ENCODE results near the gene FXYD2.

FXYD2 gene

DNA sequence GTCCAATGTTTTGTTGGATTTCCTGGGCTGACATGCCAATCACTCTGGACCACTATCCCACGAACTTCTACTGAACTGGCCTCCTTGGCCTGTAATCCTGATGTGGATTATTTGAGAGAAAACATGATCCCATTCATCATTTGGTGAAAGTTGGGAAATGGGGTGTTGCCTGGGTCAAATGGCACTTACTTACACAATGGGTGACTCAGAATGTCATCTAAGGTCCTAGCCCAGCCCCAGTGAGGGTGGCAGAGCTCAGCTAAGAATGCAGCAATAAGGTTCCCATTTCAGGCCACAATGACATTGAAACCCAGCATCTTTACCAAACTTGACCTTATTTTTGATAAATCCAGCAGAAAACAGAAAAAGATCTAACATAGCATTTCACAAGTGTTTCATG, 19.5 kb downstream of the FXYD2 start:
- FAIRE-seq (no peak), DNase-seq (ENCODE audit: insufficient read length, low spot score) (no peak)

DNA sequence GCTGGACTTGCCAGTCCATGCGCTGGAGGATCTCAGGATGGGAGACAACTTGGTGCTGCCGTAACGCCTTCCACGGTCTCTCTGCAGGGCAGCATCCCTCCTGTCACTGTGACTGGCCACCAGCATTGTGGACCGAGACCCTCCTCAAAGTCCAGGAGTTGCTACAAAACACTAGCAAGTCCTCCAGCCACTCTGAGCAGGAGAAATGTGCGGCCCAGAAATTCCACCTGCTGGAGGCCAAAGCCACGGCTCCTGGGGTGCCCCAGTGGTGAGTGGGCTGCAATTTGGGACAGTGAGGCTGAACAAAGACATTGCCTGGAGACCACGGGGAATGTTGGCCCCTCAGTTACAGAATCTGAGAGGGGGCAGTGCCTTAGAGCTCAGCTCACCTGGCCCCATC, 20.6 kb downstream of the FXYD2 start:
- FAIRE-seq (no peak), DNase-seq (ENCODE audit: insufficient read length, low spot score) (no peak)

DNA sequence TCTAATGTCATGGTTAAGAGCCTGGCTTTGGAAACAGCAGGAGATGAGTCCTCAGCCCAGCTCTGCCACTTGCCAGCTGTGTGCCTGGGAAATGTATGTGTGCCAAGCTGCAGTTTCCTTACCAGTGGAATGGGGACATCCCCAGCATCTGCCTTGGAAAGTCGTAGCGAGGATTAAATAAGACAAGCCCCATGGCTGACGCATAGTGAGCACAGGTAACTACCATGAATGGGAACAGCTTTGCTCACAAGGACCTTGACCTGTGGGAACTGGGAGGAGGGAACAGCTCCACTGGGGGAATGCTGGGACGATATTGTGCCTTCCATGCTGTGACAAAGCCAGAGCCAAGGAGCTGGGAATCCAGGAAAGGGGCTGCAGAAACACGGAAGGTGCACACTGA, 24.9 kb downstream of the FXYD2 start:
- FAIRE-seq (no peak), DNase-seq (ENCODE audit: insufficient read length, low spot score) (no peak)

DNA sequence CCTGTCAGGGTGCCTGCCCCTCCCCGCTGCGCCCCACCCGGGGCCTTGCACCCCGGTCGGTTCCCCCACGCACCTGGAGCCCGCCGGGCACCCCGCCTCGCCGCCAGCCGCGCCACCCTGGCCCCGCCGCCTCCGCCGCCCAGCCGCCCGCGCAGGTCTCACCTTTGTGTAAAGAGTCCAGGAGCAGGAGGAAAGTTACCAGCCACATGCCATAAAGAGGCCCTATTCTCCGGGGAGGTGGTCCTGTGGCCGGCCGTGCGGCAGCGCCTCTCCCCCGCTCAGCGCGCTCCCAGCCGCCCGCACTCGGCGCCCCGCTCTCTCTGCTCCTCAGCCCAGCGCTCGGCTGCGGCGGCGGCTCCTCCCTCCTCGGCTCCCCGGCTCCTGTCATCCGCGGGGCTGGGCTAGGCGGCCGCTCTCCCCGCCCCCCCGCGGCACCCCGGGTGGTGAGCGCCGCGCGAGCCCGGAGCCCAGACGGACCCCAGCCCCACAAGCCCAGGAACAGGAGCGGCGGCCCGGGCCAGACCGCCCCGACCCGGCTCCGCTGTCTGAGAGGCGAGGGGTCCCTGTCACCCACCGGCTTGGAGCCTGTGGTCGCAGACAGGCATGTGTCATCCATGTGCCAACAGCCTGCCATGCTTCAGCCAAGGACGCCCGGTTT, 27.5 kb downstream of the FXYD2 start, which contains the start of gene DSCAML1:
TSS of gene DSCAML1 (minus strand) at position 345 of the 658 bp plus-strand sequence. CDS start at position 208, 137 bp downstream.
- FAIRE-seq: no peak
- no peak for DNase-seq (ENCODE audit: insufficient read length, low spot score)

DNA sequence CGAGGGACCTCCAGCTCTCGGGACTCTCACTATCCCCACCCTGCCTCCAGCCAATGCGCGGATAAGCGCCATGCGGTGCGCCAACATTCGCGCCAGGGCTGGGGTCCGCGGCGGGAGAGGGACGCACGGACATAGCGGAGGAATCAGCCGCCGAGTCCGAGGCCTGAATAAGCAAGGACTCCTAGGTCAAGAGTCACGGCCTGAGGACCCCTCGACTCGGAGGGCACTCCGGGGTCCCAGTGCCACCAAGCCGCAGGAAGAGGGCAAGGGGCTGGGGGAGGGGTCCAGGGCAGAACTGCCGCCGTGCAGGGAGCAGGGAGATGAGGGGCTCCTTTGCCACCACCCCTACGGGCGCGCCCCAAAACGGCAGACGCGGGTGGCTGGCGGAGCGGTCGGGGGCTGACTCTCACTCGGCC, 28.1 kb downstream of the FXYD2 start:
- no peak for DNase-seq (ENCODE audit: insufficient read length, low spot score)
- FAIRE-seq: no peak

DNA sequence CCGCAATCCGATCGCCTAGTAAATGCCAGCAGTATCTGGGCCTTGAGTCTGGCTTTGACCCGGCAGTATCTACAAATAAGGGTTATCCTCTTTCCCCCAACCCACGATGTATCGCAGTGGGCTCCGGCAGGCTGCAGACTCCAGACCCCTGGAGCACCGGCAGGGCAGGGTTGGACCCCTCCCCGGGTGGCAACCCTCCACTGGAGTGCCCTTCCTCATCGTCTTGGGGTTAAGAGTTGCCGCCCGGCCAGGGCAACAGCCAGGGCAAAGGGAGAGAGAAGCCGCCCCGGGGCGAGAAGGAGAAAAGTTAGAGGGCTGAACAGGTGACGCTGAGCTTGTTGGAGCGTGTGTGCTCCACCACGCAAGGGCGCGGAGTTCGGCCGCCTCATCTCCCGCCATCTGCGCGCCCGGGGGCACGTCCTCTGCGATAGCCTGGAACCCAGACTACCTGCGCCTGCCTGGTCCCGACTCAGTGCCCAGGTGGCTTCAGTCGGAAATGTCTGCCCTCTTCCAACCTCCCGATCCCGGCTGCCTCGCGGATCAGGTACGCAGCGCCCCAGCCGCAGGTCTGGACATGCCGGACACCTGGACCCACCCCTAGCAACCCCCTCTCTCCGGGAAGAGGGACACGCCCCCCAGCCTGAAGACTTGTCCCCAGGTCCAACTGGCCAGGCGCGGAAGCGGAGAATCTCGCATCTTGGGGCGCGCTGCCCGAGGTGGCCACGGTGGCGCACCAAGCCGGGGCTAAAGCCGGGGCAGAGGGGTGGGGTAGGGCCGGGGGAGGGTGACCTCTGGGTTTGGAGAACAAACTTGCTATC, 28.7 kb downstream of the FXYD2 start:
- FAIRE-seq (no peak), DNase-seq (ENCODE audit: insufficient read length, low spot score) (no peak)

DNA sequence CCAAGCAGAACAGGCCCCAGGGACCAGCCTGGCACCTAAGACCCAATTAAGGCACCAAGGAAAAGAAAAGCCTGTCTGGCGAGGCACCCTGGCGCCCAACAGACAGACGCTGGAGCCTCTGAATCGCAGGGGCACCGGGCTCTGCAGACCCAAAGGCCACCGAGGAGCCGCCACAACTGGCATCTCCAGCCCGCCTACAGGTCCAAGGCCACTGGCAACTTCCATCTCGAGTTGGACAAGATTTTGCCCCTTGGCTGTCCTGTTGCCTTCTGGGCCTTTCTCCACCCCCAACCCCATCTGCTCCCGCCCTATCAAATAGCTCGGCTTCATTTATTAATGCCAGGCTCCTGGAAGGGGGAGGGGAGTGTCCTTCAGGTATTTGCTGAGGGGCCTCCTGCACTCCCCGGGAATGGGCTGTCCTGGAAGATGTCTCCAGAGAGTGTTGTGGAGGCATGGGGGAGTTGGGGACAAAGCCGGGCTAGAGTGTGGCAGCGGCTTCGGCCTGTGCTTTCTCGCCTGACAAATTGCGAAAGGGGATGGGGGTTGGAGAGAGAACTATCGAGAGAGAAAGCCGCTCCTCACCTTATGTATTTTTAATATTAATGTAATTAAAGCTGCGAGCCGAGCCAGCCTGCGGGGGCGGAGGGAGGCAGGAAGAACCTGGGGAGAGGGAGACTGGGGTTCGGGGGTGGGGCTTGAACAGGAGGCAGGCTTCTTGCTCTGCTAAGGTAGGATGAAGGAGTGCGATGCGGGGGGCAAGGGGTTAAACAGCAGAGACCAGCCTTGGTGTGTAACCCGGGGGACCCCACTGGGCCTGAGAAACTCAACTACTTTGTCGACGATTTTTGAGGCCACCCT, 29.5 kb downstream of the FXYD2 start:
- FAIRE-seq (no peak), DNase-seq (ENCODE audit: insufficient read length, low spot score) (no peak)

DNA sequence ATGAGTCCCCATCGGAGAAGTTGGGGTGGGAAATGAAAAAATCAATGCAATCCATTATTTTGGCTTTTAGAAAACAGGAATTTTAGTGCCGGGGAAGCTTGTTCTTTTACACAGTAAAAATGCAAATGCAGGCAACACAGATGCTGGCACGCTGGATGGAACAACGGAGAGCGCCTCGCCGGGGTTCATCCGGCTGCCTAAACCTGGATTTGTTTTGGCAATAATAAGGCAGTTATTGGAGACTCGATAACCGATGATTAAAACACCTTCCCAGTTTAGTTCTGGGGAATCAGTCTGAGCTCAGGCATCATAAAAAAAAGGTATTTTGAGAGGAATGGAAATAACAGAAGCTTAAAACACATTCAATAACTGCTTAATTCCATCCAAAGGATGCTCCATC, 30.4 kb downstream of the FXYD2 start:
- FAIRE-seq (no peak), DNase-seq (ENCODE audit: insufficient read length, low spot score) (no peak)

DNA sequence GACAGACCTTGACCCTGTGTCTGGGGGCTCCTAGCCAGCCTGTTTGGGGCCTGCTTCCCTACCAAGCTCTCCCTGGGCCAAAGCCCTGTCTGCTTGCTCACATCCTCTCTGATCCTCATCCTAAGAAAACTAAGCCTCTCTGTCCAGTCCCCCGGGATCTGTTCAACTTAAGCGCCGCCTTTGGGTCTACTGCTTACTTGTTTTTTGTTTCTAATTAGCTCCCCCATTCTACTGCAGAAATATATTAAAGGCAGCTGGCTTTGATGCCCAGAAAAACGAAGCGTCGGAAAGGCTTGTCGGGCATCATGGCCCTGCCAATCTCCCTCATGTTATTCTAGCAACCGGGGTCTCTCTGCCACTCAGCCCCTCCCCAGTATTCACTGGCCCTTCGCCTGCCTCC, 31.0 kb downstream of the FXYD2 start:
- DNase-seq (ENCODE audit: insufficient read length, low spot score) (no peak), FAIRE-seq (no peak)

DNA sequence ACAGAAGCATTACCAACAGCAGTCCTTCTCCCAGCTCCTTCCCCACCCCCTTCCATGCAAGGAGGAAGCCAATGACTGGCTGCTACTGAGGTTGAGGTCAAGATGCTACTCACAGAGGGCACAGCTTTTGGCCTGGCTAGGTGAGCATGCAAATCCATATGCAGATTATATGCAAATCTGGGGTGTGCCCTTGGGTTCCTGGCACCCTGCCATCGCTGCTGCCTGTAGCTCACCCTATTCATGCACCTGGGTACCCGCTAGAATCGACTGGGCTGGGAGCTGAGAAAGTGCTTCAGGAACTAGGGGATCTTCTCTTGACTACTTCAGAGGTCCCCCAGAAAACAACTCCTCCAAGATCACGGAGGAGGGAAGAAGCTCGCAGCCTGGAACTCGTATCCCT, 31.6 kb downstream of the FXYD2 start:
- FAIRE-seq: no peak
- no peak for DNase-seq (ENCODE audit: insufficient read length, low spot score)

DNA sequence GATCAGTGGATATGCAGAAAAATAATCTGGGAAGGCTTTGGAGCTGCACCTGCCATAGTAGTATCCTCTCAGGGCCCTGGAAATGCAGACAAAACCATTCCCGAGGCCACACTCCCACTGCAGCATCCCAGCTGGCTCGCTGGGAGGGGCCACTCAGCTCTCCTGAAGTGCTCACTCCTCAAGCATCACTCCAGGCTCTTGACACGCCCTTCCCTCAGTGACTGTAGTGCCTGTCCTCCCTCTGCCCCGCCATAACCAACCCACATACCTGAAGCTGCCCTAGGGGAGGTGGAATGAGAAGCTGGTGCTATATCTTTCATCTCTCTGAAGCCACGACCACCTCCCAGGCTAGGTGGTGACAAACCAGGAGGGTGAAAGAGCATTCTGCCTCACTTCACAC, 32.3 kb downstream of the FXYD2 start:
- no peak for FAIRE-seq
- DNase-seq (ENCODE audit: insufficient read length, low spot score): no peak

DNA sequence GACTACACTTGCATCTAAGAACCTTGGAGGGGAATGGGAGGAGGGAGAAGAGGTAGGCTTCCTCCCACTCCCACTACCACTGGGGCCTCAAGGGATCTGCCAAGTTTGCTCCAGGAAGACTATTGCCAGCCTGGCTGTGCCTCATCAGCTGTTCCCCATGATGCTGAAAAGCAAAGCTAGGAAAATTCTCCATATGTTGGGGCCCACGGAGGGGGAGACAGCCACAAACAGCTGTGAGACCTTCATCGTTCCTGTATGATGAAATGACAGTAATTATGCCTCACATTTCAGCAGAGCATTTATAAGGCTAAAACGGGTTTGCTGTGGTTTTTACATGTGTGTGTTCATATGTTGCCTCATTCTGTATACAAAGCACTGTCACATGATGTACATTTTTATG, 34.3 kb downstream of the FXYD2 start:
- DNase-seq (ENCODE audit: insufficient read length, low spot score) (no peak), FAIRE-seq (no peak)

DNA sequence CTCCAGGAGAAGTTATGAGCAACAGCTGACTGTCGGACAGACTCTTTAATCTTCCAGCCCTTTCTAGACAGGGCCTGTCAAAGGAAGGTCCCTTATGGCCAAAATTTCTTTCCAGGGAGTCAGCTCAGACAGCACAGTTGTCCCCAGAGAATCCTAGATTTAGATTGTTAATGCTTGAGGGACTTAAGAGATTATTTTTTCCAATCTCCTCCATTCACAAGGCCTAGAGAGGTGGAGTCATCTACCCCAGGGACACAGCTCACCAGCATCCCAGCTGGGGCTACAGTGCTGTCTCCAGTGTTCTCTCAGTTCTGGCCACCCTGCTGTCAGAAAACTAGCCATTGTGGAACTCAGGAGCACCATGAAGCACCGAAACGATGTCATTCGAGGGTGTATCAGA, 35.3 kb downstream of the FXYD2 start:
- DNase-seq (ENCODE audit: insufficient read length, low spot score) (no peak), FAIRE-seq (no peak)

DNA sequence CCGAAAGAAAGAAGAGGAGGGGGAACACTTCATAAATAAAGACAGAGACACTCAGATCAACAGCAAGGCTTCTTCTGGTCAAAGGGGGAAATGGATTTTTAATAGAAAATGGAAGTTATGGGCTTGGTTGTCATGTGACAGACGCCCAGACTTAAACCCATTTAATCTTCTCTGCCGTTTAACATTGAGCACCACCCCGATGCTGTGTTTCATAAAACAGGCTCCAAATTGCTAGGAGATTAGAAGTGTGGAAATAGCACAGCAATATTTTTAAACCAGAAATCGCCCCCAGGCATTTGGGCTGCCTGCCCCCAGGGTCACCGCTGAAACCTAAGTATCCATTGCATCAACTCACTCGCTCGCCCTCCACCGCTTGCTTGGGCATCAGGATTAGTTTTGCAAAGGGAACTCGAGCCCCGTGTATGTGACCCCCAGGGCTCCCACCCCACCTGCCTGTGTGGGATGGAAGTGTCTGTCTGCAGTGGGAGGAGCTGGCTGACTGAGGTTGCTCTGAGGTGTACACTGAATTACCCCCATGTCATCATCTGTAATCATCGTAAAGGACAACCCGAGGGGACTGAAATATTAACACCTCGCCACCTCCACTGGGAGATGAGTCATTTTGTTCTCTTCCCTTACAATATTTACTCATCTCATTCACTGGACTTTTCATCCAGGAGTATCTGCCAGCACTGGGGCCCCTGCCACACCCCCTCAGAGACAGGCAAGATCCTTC, 38.2 kb downstream of the FXYD2 start:
- no peak for FAIRE-seq
- no peak for DNase-seq (ENCODE audit: insufficient read length, low spot score)

DNA sequence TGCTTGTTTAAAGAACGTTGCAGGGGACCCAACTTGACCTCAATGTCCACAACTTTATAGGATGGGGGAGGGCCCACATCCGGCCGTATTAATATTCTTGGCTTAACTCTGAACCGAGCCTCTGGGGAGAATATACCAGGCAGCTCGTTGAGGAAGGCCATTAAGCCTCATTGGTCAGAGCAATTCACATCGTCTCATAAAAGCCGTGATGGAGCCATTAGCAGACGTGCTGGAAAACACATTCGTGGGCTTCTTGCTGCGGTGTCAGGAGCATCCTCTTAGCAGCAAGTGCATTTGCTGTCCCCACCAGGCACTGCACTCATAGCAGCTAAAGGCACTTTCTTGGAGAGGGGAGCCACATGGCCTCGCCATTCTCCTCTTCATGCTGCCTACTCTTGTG, 42.4 kb downstream of the FXYD2 start:
- DNase-seq (ENCODE audit: insufficient read length, low spot score) (no peak), FAIRE-seq (no peak)

DNA sequence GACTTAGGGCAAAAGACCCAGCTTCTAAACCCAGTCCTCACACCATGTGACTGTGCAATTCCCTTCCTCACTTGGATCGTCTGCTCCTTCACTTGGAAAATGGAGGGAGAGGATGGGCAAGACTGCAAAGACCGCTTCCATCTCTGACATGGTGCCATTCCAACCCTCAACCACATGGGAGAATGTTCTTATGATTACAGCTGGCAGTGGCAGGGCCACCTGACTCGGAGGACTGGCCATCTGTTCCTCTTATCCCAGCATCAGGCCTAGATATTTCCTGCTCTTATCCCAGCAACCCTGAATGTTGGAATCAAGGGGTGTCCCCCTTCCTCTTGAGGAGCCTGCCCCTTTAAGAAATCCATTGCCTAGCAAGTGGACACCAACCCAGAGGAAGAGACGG, 42.9 kb downstream of the FXYD2 start:
- DNase-seq (ENCODE audit: insufficient read length, low spot score): no peak
- FAIRE-seq: no peak

DNA sequence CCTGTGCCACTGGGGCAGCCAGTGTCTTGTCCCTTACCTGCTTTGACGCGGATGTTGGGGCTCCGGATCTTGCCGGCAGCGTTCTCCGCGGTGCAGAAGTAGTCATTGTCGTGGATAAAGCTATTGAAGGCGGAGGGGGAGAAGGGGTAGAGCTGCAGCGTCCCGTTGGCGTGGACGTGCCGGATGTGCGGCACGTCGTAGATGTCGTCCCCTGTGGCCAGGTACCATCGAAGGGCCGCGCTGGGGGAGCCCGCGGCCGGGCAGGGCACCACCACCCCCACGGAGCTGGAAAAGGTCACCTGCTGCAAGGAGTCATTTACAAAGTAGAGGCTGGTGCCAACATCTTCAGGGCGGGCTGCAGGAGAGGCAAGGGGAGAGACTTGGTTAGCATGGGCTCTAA, 44.1 kb downstream of the FXYD2 start:
- FAIRE-seq: no peak
- no peak for DNase-seq (ENCODE audit: insufficient read length, low spot score)

DNA sequence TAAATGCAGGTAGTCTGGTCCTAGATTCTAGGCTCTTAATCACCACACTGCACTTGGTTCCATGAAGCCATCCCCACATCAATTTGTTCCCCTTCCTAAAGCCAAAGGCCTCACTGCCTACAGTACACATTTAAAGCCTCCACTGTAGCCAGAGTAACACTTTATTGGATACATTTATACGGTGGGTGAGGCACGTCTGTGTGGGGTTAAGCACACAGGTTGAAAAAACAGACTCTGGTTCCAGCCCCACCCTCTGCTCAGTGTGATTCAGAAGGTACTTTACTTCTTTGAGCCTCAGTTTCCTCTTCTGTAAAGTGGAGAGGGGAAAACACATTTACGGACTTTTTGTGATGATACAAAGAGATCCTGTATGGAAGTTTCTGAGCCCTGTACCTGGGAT, 50.0 kb downstream of the FXYD2 start:
- FAIRE-seq: no peak
- DNase-seq (ENCODE audit: insufficient read length, low spot score): no peak

DNA sequence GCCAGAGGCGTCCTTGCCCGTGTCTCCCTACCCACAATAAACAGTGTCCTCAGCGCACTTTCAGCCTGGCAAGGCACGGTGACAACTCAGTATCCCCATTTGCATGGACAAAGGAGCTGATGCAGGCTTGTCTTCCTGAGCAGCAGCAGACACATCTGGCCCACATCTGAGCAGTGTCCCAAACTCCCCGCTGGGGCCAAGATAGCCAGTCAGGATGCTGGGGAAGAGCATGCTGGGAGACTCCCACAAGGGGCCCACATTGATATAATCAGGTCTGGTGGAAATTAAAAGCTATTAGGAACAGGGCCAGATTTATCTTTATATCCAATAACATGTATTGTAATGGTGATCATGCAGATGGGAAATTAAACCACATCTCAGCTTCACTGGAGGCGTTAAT, 52.2 kb downstream of the FXYD2 start:
- FAIRE-seq (no peak), DNase-seq (ENCODE audit: insufficient read length, low spot score) (no peak)

DNA sequence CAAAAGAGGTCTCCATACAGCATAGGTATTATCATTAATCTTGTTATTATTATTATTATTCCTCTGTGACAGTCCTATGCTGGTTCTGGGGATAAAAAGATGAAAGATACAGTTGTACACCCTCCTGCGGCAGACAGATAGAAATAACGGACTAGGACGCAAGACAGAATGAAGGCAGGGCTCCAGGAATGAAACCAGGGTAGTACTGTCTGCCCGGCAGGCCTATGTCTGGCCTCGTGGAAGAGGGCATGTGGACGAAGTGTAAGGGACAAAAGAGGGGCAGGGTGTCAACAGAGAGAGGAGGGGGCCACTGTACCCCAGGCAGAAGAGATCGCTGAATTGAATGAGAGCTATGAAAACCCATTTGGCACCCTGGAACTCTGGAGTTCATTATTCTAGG, 52.7 kb downstream of the FXYD2 start:
- FAIRE-seq (no peak), DNase-seq (ENCODE audit: insufficient read length, low spot score) (no peak)

DNA sequence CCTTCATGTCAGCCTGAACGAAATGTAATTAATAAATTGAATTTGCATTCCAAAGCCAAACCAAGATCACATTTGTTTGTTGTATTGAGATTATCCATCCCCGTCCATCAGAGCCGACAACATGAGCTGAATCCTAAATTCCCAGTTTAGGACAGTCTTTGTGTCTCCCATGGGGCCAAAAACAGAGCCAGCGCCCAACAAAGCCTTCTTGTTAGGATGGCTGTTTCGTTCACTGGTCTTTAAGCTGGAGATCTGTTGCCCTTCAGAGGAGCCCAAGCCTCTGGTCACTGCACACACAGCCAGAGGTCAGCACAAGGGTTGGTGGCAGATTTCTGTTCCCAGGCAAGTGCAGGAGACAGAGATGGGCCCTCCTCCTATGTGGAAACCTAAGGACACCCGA, 53.3 kb downstream of the FXYD2 start:
- FAIRE-seq: no peak
- no peak for DNase-seq (ENCODE audit: insufficient read length, low spot score)
